SK-N-SH treated with all-trans-retinoic acid at 6 μM for 48 hours (cell line): ENCODE results near the gene ANO6.

Experiments used
- ATAC-seq: fragments of 200-7000 bp; cut with Tn5 transposase; 3 replicates; pipeline ENCODE4 v1.9.1; 2020; ENCODE audit warnings: mild to moderate bottlenecking, moderate library complexity
- ARNTL ChIP-seq: fragments of 450-650 bp; formaldehyde crosslinking; IDR thresholded peaks from 2 replicates; pipeline ENCODE4 v1.5.0; 2020; ENCODE audit warnings: low read depth, mild to moderate bottlenecking, moderate library complexity, borderline replicate concordance
- BACH2 ChIP-seq: fragments of 250-450 bp; sonication (Bioruptor Pico); IDR thresholded peaks from 2 replicates; pipeline ENCODE4 v1.9.0; 2021; ENCODE audit warnings: mild to moderate bottlenecking, borderline replicate concordance
- CREB5 ChIP-seq: fragments of 250-450 bp; sonication (Bioruptor Pico); IDR thresholded peaks from 2 replicates; pipeline ENCODE4 v1.5.1; 2020; ENCODE audit warnings: low read depth, mild to moderate bottlenecking, moderate library complexity
- CSDC2 ChIP-seq: fragments of 250-450 bp; sonication (Bioruptor Pico); IDR thresholded peaks from 2 replicates; pipeline ENCODE4 v1.5.0; 2020; ENCODE audit warnings: mild to moderate bottlenecking, moderate library complexity
- CSRNP3 ChIP-seq: fragments of 250-450 bp; sonication (Bioruptor Pico); IDR thresholded peaks from 2 replicates; pipeline ENCODE4 v1.5.1; 2021; ENCODE audit warnings: mild to moderate bottlenecking, moderate library complexity
- ESRRG ChIP-seq: fragments of 250-450 bp; sonication (Bioruptor Pico); IDR thresholded peaks from 2 replicates; pipeline ENCODE4 v1.6.1; 2021; ENCODE audit warnings: mild to moderate bottlenecking
- GLIS3 ChIP-seq: fragments of 250-450 bp; sonication (Bioruptor Pico); IDR thresholded peaks from 2 replicates; pipeline ENCODE4 v1.5.0; 2020; ENCODE audit warnings: mild to moderate bottlenecking, moderate library complexity
- ISL1 ChIP-seq: fragments of 250-450 bp; sonication (Bioruptor Pico); IDR thresholded peaks from 2 replicates; pipeline ENCODE4 v2.1.2; 2022; ENCODE audit warnings: mild to moderate bottlenecking, moderate library complexity
- OSR1 ChIP-seq: fragments of 250-450 bp; sonication (Bioruptor Pico); IDR thresholded peaks from 2 replicates; pipeline ENCODE4 v1.8.0; 2022; ENCODE audit warnings: moderate library complexity, mild to moderate bottlenecking, inconsistent platforms
- PATZ1 ChIP-seq: fragments of 250-450 bp; sonication (Bioruptor Pico); IDR thresholded peaks from 2 replicates; pipeline ENCODE4 v1.8.0; 2020; ENCODE audit warnings: mild to moderate bottlenecking, moderate library complexity, borderline replicate concordance
- POU6F1 ChIP-seq: fragments of 250-450 bp; sonication (Bioruptor Pico); IDR thresholded peaks from 2 replicates; pipeline ENCODE4 v1.8.0; 2021; ENCODE audit warnings: low read depth, mild to moderate bottlenecking, moderate library complexity, borderline replicate concordance
- PPARA ChIP-seq: fragments of 250-450 bp; sonication (Bioruptor Pico); IDR thresholded peaks from 2 replicates; pipeline ENCODE4 v1.5.0; 2020; ENCODE audit warnings: mild to moderate bottlenecking, borderline replicate concordance
- RARB ChIP-seq: fragments of 250-450 bp; sonication (Bioruptor Pico); IDR thresholded peaks from 2 replicates; pipeline ENCODE4 v1.8.0; 2021; ENCODE audit warnings: mild to moderate bottlenecking, moderate library complexity
- SNAI2 ChIP-seq: fragments of 250-450 bp; sonication (Bioruptor Pico); IDR thresholded peaks from 2 replicates; pipeline ENCODE4 v1.5.0; 2020; ENCODE audit warnings: mild to moderate bottlenecking, moderate library complexity
- TCF4 ChIP-seq: fragments of 250-450 bp; sonication (Bioruptor Pico); IDR thresholded peaks from 2 replicates; pipeline ENCODE4 v1.8.0; 2021; ENCODE audit warnings: mild to moderate bottlenecking, moderate library complexity, borderline replicate concordance
- TSHZ2 ChIP-seq: fragments of 250-450 bp; sonication (Bioruptor Pico); IDR thresholded peaks from 2 replicates; pipeline ENCODE4 v1.5.0; 2020; ENCODE audit warnings: mild to moderate bottlenecking, moderate library complexity
- ZFP3 ChIP-seq: fragments of 250-450 bp; sonication (Bioruptor Pico); IDR thresholded peaks from 2 replicates; pipeline ENCODE4 v1.5.0; 2020; ENCODE audit warnings: mild to moderate bottlenecking, moderate library complexity
- ZFP30 ChIP-seq: fragments of 450-650 bp; formaldehyde crosslinking; IDR thresholded peaks from 2 replicates; pipeline ENCODE4 v1.5.0; 2022; ENCODE audit warnings: mild to moderate bottlenecking, moderate library complexity
- ZNF565 ChIP-seq: fragments of 450-650 bp; formaldehyde crosslinking; conservative IDR thresholded peaks from 2 replicates; pipeline ENCODE4 v1.5.0; 2020; ENCODE audit warnings: low read depth, mild to moderate bottlenecking, moderate library complexity
- ZNF70 ChIP-seq: fragments of 450-650 bp; formaldehyde crosslinking; IDR thresholded peaks from 2 replicates; pipeline ENCODE4 v1.5.0; 2020; ENCODE audit warnings: mild to moderate bottlenecking, moderate library complexity
- ZNF8 ChIP-seq: fragments of 450-650 bp; formaldehyde crosslinking; IDR thresholded peaks from 2 replicates; pipeline ENCODE4 v1.5.0; 2020; ENCODE audit warnings: mild to moderate bottlenecking, moderate library complexity

The ANO6 gene

GRCh38 chr12:45406988-45407850 is 191.3 kb downstream of the ANO6 start:
- no peak for ATAC-seq
- TF ChIP-seq CSRNP3 (CRISPR knock-in tag) (no peak), ZNF565 (CRISPR knock-in tag) (no peak), ESRRG (CRISPR knock-in tag) (no peak), ZNF70 (no peak), CSDC2 (CRISPR knock-in tag) (no peak), OSR1 (CRISPR knock-in tag) (no peak), BACH2 (CRISPR knock-in tag) (no peak), ZNF8 (CRISPR knock-in tag) (no peak), POU6F1 (no peak), GLIS3 (CRISPR knock-in tag) (no peak), RARB (no peak), CREB5 (no peak)

GRCh38 chr12:45407981-45408728 is 192.3 kb downstream of the ANO6 start:
- ATAC-seq: no peak
- no peak for TF ChIP-seq CSRNP3 (CRISPR knock-in tag)
- no peak for TF ChIP-seq TSHZ2
- no peak for TF ChIP-seq ARNTL
- TF ChIP-seq ZNF70: no peak
- no peak for TF ChIP-seq SNAI2 (CRISPR knock-in tag)
- no peak for TF ChIP-seq ZNF8 (CRISPR knock-in tag)
- TF ChIP-seq ISL1 (CRISPR knock-in tag): no peak
- TF ChIP-seq ZFP30 (CRISPR knock-in tag): no peak
- no peak for TF ChIP-seq ZFP3 (CRISPR knock-in tag)
- no peak for TF ChIP-seq CSDC2 (CRISPR knock-in tag)
- no peak for TF ChIP-seq OSR1 (CRISPR knock-in tag)
- TF ChIP-seq PPARA (CRISPR knock-in tag): no peak
- no peak for TF ChIP-seq ZNF565 (CRISPR knock-in tag)
- TF ChIP-seq ESRRG (CRISPR knock-in tag): no peak
- no peak for TF ChIP-seq TCF4 (CRISPR knock-in tag)
- no peak for TF ChIP-seq BACH2 (CRISPR knock-in tag)

GRCh38 chr12:45408729-45409114 is 192.8 kb downstream of the ANO6 start:
- no peak for ATAC-seq
- TF ChIP-seq TSHZ2 (no peak), CREB5 (no peak), ARNTL (no peak), PPARA (CRISPR knock-in tag) (no peak), PATZ1 (no peak)
